GM19099 (cell line): ENCODE results near the gene CHAC1.

Source experiments
- POLR2A ChIP-seq: IDR thresholded peaks from 3 replicates; pipeline ENCODE4 v1.6.1; 2011; ENCODE audit warnings: low read depth; ENCODE audit not compliant: insufficient read length; ENCODE audit errors: extremely low read depth

CHAC1 gene

DNA sequence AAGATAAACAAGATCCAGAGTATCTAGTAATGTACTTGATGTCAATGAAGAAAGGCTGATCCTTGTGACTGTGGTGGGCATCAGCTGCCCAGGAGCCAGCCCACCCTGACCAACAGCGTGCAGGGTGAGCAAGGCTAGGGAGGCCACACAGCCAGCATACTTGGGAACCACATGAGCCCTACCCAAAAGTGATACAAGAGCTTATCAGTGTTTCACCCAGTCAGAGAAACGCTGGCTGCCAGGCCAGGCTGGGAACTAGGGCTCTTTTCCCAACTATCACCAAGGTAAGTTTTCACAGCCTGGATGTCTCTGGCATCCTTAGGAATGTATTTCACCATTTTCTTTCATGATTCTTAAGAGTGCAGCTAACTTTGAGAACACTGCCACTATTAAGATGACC lies 24.9 kb downstream of the CHAC1 start:
- no peak for TF ChIP-seq POLR2A

DNA sequence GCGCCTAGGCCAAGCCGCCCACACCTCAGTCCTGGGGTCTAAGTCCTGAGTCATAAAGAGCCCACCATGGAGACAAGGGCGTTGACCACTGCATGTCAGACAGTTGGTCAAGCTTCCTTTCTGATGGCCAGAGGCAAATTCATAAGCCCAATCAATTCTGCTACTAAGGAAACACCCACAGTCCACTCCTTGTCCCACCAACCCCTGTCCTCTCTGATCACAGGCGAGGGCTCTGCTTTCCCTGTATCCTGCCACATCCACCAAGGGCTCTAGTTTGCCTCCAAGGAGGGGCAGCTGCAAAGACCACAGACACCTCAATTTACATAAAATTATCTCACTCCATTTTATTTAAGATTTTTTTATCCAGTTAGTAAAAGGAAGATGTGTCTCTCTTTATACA lies 25.3 kb downstream of the CHAC1 start:
- TF ChIP-seq POLR2A: no peak

DNA sequence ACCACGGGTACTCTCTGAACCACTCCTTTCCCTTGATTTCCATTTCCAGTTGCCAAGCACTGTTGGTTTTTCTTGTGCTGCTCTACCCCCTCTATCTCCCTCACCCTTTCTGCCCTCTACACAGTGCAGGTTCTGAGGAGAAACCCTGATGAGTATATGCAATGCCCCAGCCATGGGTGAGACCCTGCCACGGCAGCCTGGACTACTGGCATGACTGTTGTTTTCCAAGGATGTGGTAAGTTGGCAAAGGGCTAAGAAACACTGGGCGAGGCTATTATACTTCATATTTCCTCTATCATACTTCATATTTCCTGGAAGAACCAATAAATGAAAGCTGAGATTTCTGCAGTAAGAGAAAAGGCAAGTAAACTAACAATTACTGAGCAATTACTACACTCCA lies 27.9 kb downstream of the CHAC1 start:
- no peak for TF ChIP-seq POLR2A

- TF ChIP-seq POLR2A: no peak
Measured at GRCh38 chr15:40982855-40983254, 29.6 kb downstream of the CHAC1 start.

DNA sequence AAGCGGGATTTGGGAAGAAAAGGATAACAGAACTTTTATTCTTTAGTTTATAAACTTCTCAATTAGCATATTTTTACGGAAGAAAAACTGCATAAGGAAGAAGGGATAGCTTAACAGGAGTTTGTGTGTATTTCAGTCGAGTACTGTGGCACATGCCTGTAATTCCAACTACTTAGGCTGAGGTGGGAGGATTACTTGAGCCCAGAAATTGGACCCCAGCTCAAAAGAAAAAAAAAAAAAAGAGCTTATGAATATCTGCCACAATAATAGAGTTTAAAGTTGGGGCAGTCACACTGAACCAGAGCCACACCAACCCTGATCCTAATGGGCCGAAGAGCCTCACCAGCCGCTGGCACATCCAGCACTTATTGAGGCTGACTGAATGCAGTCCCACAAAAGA lies 31.1 kb downstream of the CHAC1 start:
- TF ChIP-seq POLR2A: no peak

GRCh38 chr15:40984964-40985363 lies 31.7 kb downstream of the CHAC1 start:
- no peak for TF ChIP-seq POLR2A

DNA sequence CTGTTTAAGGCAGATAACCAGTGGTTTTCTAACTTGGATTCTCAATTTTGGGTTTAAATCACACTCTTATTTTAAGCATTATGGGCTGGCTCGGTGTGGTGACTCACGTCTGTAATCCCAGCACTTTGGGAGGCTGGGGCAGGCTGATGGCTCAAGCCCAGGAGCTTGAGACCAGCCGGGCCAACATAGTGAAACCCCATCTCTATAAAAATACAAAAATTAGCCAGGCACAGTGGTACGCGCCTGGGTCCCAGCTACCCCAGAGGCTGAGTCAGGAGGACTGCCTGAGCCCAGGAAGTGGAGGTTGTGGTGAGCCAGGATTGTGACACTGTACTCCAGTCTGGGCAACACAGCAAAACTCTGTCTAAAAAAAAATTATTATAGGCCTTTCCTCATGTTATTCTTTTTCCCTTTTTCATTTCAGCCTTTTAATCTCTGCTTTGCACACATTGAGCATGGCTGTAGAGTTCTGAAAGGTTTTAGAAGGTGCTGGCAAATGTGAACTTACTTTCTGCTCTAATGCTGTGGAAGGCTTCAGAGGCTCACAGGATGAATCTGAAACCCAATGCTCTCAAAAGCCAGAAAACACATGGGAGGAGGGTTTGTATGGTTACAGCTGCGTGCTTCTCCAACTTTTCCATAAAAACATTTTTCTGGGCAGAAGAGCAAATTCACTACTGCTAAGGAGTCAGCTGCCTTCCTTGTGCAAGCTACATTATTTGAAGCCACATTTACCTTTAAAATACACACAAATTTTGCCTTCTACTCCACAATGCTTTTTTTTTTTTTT lies 32.5 kb downstream of the CHAC1 start:
- no peak for TF ChIP-seq POLR2A

DNA sequence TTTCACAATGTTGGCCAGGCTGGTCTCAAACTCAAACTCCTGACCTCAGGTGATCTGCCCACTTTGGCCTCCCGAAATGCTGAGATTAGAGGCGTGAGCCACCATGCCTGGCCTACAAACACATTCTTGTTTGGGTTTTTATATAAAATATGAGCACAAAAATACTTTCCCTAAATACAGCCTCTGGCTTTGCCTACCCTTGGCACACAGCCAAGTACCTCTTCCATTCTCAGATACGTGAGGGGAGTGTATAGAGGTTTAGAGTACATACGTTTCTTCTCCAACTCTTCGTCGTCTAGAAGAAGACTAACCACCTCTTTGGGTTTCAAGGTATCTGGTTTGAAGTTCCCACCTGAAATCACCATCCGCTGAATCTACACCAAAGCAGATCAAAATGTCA lies 33.5 kb downstream of the CHAC1 start:
- no peak for TF ChIP-seq POLR2A

DNA sequence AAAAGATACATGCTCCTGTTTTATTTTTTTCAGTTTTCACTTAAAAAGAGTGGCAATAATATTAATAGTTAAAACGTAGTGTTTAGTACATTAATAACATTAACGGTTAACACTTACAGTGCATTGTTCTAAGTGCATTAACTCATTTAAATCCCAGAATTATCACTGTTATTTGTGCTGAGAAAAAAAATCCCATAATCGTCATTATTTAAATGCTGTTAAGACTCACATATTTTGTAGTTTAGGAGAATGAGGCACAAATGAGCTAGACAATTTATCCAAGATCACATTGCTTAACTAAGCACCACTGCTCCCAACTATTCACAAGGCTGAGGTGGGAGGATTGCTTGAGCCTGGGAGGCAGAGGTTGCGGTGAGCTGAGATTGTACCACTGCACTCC lies 34.9 kb downstream of the CHAC1 start:
- TF ChIP-seq POLR2A: no peak

DNA sequence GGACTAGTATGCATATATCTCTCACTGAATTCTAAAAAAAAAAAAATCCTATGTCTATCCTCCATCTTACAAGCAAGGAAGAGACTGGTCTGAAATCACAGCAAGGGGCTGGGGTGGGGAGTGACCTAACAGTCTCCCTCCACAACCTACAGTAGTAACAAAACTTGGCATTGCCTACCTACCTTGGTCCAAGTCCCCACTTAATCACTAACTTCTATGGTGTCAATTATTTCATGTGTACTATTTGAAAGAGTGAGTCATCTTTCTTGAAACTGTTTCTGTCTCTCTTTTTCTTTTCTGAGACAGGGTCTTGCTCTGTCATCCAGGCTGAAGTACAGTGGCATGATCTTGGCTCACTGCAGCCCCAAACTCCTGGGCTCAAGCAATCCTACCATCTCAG lies 36.8 kb downstream of the CHAC1 start:
- TF ChIP-seq POLR2A: no peak

GRCh38 chr15:40990789-40991188 lies 37.5 kb downstream of the CHAC1 start:
- no peak for TF ChIP-seq POLR2A

GRCh38 chr15:40991355-40991754 lies 38.1 kb downstream of the CHAC1 start:
- TF ChIP-seq POLR2A: no peak

DNA sequence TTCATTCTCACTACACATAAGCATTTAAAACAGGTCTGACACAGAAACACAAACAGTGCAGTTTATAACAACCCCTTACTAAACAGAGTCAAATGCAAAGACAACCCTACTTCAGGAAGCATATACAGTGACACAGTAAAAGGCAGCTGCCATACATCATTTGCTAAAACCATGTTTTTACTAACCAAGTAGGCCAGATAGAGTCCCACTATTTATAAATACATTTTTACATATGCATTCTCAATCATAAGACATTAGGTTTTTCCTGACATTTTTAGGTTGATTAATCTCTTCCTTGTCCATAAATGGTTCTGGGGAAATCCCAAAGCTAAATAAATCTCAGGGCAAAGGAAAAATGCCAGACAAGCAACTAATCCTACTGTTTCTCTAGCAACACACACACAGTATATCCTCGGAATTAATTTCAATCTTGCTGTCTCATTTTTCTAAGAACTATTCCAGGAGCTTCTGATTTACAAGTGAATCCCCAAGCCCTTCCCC lies 39.0 kb downstream of the CHAC1 start:
- no peak for TF ChIP-seq POLR2A

GRCh38 chr15:40992825-40993224 lies 39.6 kb downstream of the CHAC1 start:
- TF ChIP-seq POLR2A: no peak

DNA sequence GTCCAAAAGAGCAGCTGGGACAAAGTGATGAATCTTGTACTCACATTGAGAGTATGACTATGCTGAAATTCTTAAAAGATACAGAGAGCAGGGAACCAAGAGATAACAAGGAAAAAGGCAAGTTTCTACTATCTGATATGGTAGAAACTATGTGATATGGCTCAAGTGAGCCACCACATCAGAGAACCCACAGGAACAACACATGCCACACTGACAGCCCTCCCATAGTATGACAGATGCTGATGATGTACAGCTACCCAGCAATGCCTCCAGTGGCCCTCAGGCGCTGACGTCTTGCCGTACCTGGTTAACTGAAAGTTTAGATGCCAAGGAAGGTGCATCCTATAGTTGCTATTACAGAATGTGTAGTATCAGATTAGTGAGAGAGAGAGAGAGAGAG lies 42.4 kb downstream of the CHAC1 start:
- no peak for TF ChIP-seq POLR2A

DNA sequence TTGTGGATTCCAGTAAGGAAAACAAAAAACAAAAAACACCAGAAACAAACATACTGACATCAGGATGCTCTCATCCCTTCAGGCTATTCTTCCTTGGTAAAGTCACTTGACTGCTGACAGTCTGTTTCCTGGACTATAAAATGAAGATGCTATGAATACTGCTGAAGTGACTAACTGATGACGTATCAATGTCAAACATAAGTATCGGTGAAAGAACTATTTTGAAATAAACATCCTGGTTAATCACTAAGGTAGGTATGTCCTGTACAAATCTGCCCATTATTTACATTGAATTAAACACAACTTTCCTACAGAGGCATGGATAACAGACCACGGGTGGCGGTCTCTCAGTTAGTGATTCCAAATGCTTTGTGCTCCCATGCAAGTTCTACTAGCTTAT lies 45.9 kb downstream of the CHAC1 start:
- no peak for TF ChIP-seq POLR2A

DNA sequence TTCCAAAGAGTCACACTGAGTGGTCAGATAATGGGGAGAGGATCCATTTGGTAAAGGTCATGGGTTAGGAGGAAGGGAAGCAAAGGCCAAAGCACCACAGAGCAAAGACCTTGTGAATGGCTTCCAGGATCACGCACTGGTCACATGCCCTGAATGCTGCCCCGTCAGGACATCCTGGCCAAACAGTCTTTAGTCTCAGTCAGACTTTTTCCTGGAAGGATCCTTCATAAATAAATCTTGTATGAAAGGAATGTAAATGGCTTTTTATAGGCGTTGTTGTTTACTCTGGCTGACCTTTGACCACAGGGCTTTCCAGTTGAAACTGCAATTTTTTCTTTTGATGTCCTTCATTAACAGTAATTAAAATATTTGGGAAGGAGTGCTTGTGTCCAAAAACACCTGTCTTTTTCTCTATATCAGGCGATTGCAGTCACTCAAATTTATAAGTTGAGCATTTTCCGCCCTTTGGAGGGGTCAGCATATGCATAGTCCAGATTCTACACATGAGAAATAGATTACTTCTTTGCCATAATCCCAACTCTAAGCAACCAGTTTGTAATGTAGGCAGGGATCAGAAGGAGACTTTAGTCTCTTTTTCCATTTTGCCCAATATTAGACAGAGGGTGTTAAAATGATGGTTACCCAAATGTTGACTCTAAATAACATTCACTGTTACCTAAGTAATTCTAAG lies 48.4 kb downstream of the CHAC1 start:
- TF ChIP-seq POLR2A: no peak

GRCh38 chr15:41004490-41004889 lies 51.2 kb downstream of the CHAC1 start:
- no peak for TF ChIP-seq POLR2A
